ENCODE results near the gene AASDH. TPM values are rescaled to one million over a fixed set of nuclear protein-coding genes. Genes with fewer than 3 reads are reported as not detected.
"Not testable (repeated sequence)": the region's sequence is repeated elsewhere in the genome, so short reads cannot be mapped to it uniquely, and the experiment has no call there.

AASDH gene
- total RNA-seq, 1 donor, result 16.9 TPM

GRCh38 chr4:56374956-56375355, 12.3 kb downstream of the AASDH start:
- no peak for TF ChIP-seq CTCF (IDR thresholded peaks at IDR 0.05; ENCODE audit: insufficient read depth, low read length)
- DNase-seq (ENCODE audit: low read depth), result no peak
- H3K4me3 ChIP-seq (ENCODE audit: low read depth, low read length), result no peak overlapping the region

- no peak for TF ChIP-seq CTCF (IDR thresholded peaks at IDR 0.05; ENCODE audit: insufficient read depth, low read length)
- no peak for DNase-seq (ENCODE audit: low read depth)
- no peak overlapping the region for H3K4me3 ChIP-seq (ENCODE audit: low read depth, low read length)
Observed at GRCh38 chr4:56372774-56373173, 14.5 kb downstream of the AASDH start.

- no peak overlapping the region for H3K4me3 ChIP-seq (ENCODE audit: low read depth, low read length)
- TF ChIP-seq CTCF (IDR thresholded peaks at IDR 0.05; ENCODE audit: insufficient read depth, low read length), result no peak
- DNase-seq (ENCODE audit: low read depth), result no peak
Observed at GRCh38 chr4:56371426-56372220, 15.7 kb downstream of the AASDH start.

GRCh38 chr4:56370377-56370776, 16.9 kb downstream of the AASDH start:
- DNase-seq (ENCODE audit: low read depth), result no peak
- H3K4me3 ChIP-seq (ENCODE audit: low read depth, low read length), result no peak overlapping the region
- TF ChIP-seq CTCF (IDR thresholded peaks at IDR 0.05; ENCODE audit: insufficient read depth, low read length), result no peak

- not testable (repeated sequence) for DNase-seq (ENCODE audit: low read depth); H3K4me3 ChIP-seq (ENCODE audit: low read depth, low read length)
Observed at GRCh38 chr4:56362981-56363380, 24.3 kb downstream of the AASDH start.

GRCh38 chr4:56360071-56360470, 27.2 kb downstream of the AASDH start:
- TF ChIP-seq CTCF (IDR thresholded peaks at IDR 0.05; ENCODE audit: insufficient read depth, low read length), result no peak
- DNase-seq (ENCODE audit: low read depth), result peak; percentile 16
- no peak overlapping the region for H3K4me3 ChIP-seq (ENCODE audit: low read depth, low read length)

GRCh38 chr4:56356650-56357049, 30.6 kb downstream of the AASDH start:
- TF ChIP-seq CTCF (IDR thresholded peaks at IDR 0.05; ENCODE audit: insufficient read depth, low read length), result no peak
- H3K4me3 ChIP-seq (ENCODE audit: low read depth, low read length), result no peak overlapping the region
- no peak for DNase-seq (ENCODE audit: low read depth)

All from fibroblast of the aortic adventitia (primary cell).